Measurements from ENCODE around the gene AMFR.

The AMFR gene

GRCh38 chr16:56320056-56320455 lies 105.3 kb downstream of the AMFR start:
- DNase-seq (ENCODE audit: low read depth) = no peak
- no peak for TF ChIP-seq CTCF (IDR thresholded peaks at IDR 0.05; ENCODE audit: low read depth, low read length, missing control alignments)
- H3K4me3 ChIP-seq (ENCODE audit: low read depth, low read length) = no peak overlapping the region

- no peak for DNase-seq (ENCODE audit: low read depth)
- no peak for TF ChIP-seq CTCF (IDR thresholded peaks at IDR 0.05; ENCODE audit: low read depth, low read length, missing control alignments)
These were observed 106.0 kb downstream of the AMFR start for GRCh38 chr16:56319376-56319775.

GRCh38 chr16:56318827-56319140 lies 106.6 kb downstream of the AMFR start:
- no peak for DNase-seq (ENCODE audit: low read depth)
- no peak for TF ChIP-seq CTCF (IDR thresholded peaks at IDR 0.05; ENCODE audit: low read depth, low read length, missing control alignments)
- no peak overlapping the region for H3K4me3 ChIP-seq (ENCODE audit: low read depth, low read length)

More at GRCh38 chr16:56319376-56319775, 106.0 kb downstream of the AMFR start:
- H3K4me3 ChIP-seq (ENCODE audit: low read depth, low read length) = no peak overlapping the region

GRCh38 chr16:56317998-56318826 lies 107.1 kb downstream of the AMFR start:
- DNase-seq (ENCODE audit: low read depth) = no peak
- H3K4me3 ChIP-seq (ENCODE audit: low read depth, low read length) = no peak overlapping the region
- peak; percentile 87 for TF ChIP-seq CTCF (IDR thresholded peaks at IDR 0.05; ENCODE audit: low read depth, low read length, missing control alignments)

- no peak overlapping the region for H3K4me3 ChIP-seq (ENCODE audit: low read depth, low read length)
- no peak for TF ChIP-seq CTCF (IDR thresholded peaks at IDR 0.05; ENCODE audit: low read depth, low read length, missing control alignments)
These were observed 108.8 kb downstream of the AMFR start for GRCh38 chr16:56316545-56316944.

GRCh38 chr16:56315955-56316354 lies 109.4 kb downstream of the AMFR start:
- DNase-seq (ENCODE audit: low read depth) = no peak
- no peak for TF ChIP-seq CTCF (IDR thresholded peaks at IDR 0.05; ENCODE audit: low read depth, low read length, missing control alignments)
- H3K4me3 ChIP-seq (ENCODE audit: low read depth, low read length) = no peak overlapping the region

More at GRCh38 chr16:56316545-56316944, 108.8 kb downstream of the AMFR start:
- DNase-seq (ENCODE audit: low read depth) = no peak

All from GM12864 (cell line).